GM04504 (cell line): Measurements from ENCODE around the gene CHD6.
A peak's percentile ranks its signal among the peaks of the same experiment; 100 is the strongest.

Source experiments
- DNase-seq: peaks from one replicate; pipeline ENCODE4 v3.0.0-alpha.2; 2012; ENCODE audit warnings: low read depth

The CHD6 gene

DNA sequence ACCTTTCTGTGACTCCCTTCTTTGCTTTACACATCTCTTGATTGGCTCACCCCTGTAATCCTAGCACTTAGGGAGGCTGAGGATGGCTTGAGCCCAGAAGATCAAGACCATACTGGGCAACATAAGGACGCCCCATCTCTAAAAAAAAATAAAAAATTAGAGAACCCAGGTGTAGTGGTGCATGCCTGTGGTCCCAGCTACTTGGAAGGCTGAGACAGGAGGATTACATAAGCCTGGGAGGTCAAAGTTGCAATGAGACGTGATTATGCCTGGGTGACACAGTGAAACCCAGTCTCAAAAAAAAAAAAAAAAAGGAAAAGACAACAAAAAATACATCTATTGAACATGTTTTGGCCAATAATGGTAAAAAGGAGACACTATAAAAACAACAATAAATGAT lies 37.8 kb downstream of the CHD6 start:
- no peak for DNase-seq

DNA sequence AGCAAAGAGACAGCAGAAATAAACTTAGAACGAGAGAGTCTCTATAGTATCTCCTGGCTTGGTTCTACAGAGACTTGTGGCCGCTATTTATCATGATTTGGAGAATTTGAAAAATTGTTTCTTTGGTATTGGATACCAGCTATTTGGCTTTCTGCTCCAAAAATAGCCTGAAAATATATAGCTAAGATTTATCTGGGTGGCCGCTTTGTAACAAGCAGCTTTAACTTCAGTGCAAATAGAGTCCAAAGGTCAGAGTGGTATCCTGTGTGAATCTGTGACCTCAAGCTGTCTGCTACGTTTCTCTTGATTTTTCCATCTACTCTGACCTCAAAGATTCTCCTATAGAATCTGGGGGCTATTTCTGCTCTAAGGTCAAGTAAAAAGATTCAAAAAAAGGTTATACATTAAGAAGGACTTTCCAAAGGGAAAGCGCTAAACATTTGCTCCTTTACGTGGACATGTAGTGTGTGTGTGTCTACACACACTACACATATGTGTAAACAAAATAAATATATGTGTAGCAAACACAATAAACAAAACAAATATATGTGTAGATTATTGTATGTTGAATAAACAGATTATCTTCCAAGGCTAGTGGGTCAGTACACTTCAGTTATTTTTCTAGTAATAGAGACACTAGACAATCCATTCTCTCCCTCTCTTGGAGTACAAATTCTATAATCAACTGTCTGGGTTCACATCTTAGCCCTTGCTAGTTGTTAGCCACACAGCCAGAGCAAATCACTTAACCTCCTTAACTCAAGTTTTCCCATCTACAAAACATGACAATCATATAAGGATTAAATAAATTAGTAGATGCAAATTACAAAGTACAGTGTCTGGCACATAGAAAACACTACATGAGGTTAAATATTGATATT lies 40.8 kb downstream of the CHD6 start:
- DNase-seq = no peak

DNA sequence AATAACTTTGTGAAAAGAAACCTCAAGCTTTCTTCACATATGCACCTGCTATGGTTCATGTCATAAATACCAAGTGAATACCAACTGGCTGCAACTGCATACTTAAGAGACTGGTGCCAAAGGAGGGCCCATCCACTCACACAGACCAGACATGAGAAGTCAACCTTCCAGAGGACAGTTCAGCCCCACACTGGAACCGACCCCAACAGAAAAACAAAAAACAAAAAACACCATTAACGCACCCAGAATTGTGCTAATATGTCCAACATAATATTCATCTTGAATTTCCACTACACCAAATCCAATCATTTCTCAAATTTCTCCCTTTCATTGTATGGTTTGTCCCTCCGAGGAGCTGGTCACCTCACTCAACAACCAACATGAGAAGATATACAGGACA lies 42.8 kb downstream of the CHD6 start:
- DNase-seq = no peak

DNA sequence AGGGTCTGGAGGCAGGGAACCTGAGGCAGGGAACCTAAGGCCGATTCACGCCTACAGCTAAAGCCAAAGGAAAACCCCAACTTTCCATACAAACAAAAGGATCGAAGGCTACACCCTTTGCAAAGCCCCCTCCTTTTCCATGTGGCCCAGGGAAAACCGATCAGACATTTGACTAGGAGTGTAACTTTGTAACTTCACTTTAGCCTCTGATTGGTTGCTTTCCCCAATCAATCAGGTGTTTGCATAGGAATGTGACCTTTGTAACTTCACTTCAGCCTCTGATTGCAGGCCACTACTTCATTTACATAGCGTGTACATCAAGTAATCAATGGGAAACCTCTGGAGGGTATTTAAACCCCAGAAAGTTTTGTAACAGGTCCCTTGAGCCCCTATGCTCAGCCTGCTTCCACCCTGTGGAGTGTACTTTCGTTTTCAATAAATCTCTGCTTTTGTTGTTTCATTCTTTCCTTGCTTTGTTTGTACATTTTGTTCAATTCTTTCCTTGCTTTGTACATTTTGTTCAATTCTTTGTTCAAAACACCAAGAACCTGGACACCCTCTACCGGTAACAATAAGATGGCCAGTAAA lies 43.3 kb downstream of the CHD6 start:
- no peak for DNase-seq

DNA sequence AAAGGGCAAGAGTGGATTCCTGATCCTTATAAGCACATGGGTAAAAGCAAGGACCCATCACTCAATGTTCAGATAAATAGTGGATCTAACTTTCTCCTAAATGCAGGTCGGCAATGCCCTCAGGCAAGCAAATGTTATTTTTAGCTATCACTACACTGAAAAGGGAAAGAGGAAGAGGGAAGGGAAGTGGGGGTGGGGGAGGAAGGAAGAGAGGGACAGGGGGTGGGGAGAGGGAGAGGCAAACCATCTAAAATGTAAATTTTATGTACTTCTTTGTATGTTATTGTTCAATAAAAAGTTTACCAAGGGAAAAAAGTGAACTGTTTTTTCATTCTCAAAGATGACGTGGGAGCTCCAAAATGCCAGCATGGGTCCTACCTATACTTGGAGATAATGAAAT lies 44.2 kb downstream of the CHD6 start:
- DNase-seq = no peak

DNA sequence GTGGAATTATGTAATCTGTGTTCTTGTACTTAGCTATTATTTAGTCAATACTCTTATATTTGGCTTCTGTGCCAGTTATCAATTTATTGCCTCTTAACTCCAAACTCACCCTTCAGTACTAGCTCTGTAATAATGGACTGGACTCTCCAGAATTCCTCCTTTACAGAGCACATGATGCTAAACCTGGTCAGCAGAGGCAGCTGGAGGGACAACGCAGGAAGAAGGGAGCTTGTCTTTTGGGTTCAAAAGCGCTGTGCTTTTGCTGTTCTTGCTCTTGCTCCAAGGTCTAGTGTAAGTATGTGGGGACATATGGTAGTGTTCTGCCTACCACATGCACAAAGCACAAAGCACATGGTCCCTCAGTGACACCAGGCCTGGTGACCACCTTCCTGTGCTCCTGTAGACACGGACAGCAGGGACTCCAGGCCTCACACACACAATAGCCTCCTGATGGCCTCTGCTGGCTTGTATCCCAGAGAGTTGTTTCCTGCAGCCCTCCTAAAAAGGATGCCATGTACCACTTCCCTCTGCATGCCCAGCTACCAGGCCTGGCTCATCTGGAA lies 46.1 kb downstream of the CHD6 start:
- DNase-seq = no peak

DNA sequence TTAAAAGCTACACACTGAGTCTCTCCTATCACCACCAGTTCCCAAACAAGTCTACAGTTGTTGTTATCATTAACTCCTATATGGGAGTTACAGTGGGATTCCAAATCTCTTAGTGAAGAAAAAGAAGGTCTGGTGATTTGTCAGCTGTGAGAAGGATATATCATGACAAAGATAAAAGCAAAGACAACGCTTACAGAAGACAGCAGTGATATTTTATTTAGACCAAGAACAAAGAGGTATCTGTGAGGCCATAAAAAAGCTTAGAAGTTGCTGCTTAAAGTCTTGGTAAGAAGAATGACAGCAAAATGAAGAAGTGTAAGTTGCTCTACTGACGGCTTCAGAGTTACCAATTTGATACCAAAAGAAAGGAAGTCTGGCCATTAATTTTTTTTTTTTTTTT lies 47.2 kb downstream of the CHD6 start:
- DNase-seq = no peak

DNA sequence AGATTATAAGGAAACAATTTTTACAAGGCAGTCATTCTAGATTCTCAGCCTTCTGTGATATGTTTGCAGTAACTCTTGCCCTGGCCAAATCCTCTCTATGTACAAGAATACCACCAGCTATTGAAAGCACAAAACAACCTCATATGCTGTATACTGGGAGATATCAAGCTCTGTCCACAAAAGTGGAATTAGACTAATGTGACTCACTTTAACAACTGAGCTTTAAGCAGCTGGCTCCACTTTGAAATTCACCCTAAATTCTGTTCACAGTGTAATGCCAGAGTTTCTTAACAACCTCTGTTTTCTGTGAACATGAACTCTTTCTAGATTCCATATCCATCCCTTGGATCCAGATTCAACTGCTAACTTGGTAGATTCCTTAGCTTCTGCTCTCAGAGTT lies 47.6 kb downstream of the CHD6 start:
- DNase-seq = no peak

DNA sequence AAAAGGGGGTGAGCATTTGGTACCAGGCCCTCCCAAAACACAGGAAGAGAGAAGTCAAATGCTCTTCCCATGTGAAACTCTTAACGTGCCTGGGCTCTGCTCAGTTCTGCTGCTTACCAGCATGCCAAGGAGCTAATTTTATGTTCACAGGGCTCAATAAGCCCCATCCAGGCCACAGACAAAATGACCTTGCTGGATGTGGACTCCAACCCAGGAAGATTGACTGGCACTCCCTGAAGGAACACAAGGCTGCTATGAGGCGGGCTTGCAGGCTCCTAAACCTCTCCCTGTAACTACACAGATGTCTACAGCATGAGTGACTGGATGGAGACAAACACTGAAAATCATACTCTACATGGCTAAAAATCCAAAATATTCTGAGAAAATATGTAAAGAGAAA lies 50.6 kb downstream of the CHD6 start:
- DNase-seq = no peak

DNA sequence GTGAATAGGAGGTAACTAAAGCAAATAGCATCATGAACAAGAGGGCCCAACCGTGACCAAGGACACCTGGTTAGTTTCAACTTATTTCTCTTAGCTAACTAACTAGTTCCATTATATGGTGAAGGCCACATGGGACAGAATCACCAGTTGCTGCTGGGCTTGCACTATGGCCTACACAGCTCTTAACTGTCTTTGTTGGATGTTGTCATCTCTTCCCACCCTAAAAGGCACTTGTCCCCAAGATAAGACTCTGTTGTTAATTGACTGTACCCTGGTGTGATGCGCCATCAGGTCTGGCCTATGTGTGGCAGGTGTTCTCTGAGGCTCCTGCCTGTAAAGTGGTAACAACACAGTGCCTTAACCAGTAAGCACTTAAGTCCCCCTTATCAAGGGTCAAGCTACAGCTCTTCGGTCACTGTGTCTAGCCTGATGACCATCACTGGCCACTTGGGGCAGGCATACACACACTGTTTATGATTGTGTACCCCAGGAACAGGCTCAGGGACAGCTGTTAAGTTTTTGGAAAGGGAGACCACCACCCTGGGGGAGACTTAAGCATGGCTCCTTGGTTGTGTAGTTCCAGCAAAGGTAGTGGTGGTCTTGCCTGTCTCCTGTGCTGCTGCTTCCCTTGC lies 51.2 kb downstream of the CHD6 start:
- DNase-seq = no peak

DNA sequence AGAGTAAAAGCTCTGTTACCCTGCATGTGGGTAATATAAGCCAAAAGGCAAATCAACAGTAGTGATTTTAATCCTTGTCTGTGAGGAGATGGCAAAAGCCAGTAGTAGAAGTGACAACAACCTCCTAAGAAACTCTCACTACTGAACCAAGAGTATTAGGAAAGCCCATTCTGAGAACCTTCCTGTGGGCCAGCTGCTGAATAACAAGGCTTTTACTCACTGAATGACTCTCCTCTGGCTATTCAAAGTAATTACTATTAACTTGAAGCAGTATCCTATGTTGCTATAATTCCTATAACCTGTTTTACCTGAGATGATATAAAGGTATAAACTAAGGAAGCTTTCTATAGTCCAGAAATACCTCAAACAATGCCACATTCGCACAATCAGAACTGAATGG lies 55.1 kb downstream of the CHD6 start:
- no peak for DNase-seq

DNA sequence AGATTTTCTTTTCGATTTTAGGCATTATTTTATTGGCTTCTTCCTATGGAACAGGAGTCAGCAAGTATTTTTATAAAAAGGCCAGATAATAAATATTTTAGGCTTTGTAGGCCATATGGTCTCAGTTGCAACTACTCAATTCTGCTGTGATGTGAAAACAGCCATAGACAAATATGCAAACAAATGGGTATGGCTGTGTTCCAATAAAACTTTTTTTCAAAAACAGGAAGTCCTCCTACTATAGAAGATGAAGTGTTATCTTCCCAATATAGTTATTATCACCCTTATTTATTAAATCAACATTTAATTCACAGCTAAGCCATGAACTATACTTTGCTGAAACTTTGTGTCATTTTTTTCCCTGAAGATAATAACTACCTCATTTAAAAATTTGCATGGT lies 57.2 kb downstream of the CHD6 start:
- no peak for DNase-seq

DNA sequence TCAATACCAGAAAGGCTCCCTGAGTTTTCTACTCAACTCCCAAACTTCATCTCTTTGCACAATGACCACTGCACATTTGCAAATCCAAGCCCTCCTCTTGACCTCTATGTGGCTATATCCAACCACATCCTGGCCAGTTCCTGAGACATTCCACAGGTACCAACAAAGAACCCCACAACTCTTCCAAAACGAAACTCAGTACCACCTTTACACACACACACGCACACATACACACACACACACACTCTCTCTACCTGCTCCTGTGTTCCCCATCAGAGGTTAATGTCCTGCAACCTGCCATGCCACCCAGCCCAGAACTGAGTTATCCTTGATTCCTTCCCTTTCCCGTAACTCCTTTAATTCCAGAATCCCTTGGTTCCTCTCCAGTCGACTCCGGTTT lies 58.5 kb downstream of the CHD6 start:
- no peak for DNase-seq

DNA sequence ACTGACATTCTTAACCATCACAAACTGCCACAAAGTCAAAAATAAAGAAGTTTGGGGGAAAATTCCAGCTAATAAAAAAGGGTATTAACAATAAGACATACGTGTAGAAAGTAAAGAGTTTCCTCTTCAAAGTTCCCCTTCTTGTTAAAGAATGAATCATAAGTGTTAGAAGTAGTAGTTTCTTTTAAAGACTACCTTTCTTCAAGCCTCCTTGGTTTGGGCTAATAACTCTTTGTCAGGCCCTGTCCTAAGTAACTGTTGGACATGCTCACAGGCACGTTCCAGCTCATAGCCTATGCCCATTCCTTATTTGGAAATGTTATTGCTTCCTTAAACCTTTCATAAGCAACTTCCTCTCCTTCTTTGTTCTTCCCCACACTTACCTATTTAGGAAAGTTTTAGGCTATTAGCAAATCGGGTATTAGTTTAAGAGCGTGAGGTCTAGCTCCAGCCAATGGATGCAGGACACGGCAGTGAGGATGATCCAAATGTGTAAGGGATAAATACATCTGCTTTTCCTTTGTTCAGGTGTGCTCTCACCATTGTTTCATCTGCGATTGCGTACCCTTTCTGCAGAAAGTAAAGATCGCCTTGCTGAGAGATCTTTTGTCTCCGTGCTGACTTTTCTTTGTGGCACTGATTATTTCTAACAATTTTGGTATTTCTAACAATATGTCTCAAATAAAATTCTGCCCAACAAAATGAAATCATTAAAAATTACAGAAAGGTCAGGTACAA lies 64.9 kb downstream of the CHD6 start:
- no peak for DNase-seq

DNA sequence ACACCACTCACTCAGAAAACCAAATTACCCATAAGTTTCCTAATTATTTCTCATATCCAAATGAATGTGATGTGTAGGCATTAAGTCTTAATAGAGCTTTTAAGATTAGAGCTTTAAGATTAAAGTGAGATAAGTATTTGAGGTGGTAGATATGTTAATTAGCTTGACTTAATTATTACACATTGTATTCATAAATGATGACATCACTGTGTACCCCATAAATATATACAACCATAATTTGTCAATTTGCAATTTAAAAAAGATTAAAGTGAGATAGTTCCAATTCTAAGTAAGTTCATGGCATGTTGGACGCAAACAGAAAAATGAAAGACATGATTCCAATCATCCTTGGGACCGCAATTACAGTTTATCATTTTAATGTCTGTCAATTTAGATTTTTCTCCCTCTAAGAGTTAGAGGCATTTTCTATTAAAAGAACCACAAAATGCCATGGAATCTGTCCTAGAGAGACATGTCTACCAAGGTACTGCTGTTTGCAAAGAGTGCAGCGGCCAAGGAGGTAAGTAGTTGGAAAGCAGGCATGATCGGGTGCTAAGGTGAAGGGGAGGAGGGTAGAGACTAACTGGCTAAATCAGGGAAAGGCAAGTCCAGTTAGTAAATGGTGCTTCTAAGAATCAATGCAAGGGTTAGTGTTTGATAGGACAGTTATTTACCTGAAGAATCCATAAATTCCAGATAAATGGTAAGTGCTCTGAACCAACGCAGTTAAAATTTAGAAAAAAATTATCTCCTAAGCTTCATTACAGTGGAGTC lies 65.7 kb downstream of the CHD6 start:
- DNase-seq = no peak

DNA sequence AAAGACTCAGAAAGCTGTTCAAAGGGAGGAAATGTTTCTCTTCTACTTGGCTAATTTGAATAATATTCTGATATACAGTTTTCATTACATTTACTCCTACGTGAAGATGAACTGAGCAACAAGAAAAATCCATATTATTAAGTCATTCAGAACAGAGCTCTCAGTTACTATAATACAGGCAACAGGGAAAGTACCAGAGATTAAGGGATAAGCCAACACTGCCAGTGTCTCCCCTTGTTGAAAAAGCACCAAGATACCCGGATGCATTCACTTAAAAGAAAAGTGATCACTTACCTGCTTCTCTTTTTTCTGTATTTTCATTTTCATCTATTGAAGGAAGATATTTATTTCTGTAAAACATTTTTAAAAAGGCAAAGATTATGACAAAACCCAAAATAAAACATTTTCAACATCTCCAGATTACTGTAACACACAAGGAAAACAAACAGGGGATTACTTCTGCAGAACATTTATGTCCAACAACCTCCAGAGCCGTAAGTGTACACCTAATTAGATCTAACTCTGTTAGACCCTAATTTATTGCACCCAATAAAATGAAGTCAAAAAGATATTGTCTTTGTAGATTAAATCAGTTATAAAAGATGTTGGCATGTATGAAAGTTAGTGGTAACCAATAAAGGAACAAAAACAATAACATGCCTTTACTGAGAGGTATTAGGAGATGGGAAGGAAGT lies 67.0 kb downstream of the CHD6 start:
- DNase-seq = no peak

DNA sequence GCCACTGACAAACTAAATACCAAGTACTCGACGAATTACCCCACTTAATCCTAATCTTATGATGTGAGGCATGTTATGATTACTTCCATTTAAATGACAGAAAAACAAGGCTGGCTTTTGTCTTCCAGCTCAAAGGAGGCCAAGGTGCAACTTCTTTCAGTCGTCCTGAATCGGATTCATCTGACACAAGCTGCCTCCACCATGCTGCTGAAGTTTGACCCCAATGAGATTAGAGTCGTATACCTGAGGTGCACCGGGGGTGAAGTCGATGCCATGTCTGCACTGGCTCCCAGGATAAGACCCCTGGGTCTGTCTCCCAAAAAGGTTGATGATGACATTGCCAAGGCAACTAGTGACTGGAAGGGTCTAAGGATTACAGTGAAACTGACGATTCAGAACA lies 71.0 kb downstream of the CHD6 start:
- no peak for DNase-seq

DNA sequence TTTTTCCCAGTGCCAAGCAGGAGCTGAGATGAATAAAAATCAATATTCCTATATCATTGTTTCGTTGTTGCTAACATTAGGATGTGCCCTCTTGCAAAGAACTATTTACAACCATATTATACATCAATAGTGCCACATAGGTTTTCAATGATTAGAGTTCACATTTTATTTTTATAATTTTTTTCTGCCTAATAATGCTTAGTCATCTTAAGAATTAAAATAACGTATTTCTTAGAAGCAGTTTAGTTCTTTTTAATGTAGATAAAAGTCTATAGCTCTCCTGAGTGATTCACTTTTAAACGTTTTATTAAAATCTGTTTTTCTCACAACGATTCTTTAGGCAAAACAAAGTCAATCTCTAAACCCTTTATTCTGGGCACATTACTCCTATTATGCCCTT lies 71.6 kb downstream of the CHD6 start:
- no peak for DNase-seq

DNA sequence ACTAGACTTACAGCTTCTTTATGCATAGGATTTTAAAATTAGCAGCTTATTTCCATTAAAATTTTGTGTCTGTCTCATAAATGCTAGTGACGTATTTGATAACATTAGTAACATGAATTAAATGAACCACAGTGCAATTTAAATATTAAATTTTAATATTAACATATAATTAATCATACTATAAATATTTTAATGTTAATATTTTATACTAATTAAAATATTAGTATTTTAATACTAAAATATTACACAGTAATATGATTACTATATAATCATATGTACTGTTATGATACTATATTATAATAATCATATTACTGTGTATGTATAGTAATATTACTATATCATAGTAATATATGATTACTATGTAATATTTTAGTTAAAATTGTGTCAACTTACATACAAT lies 73.7 kb downstream of the CHD6 start:
- DNase-seq = no peak

DNA sequence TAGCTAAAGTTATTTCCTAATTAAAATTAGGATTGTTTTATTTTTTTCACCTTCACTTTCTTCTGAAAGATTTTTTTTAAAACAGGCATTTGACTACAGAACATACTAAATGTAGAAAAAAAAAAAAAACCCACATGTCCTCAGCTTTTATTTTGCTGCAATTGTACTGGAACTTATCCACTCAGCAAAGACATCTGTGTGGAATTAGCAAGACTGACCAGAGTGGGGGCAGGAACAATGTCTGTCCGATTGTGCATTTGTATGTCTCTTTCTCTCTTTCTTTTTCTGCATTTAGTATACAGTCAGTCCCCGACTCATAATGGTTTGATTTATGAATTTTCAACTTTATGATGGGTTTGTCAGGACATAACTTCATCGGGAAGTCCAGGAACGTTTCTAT lies 77.3 kb downstream of the CHD6 start:
- DNase-seq = peak; percentile 12

DNA sequence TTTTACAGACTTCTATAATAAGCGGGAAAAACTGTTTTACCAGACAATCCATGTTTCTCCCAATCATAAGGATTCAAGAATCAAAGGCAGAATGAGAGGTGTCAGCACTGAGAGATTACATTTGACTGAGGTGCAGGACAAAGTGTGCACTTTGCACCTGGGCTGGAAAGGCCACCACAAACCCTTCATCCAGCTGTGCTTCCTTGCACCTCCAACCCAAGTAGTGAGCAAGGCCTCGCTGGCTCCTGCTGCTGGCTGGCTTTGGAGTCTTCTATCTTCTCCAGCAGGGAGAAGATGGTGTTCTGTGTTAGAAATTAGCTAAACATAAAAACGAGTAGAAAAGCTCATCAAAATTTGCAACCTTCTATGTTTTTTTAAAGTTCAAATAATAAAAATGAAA lies 77.7 kb downstream of the CHD6 start:
- no peak for DNase-seq
